IMR-90 (cell line): ENCODE results near the gene CHD2. TPM values are rescaled to one million over a fixed set of nuclear protein-coding genes. Genes with fewer than 3 reads are reported as not detected.

Source experiments
- ATAC-seq: fragments of 200-7000 bp; cut with Tn5 transposase; 2 replicates; pipeline ENCODE4 v1.9.1; 2020; ENCODE audit warnings: low read depth, mild to moderate bottlenecking, moderate library complexity
- BruUV-seq: library from RNA; stranded (reverse); fragments of 400-500 nt; replicated peaks from 2 replicates; lab custom pipeline; 2021; lab: Mats Ljungman, UMichigan
- CTCF ChIA-PET: fragments of 300-600 bp; formaldehyde crosslinking; extraction: SDS; loops from one replicate; lab custom pipeline; 2021; ENCODE audit warnings: antibody characterized with exemption; lab: Yijun Ruan, JAX
- POLR2A ChIA-PET: fragments of 300-600 bp; sonication (Branson Sonifier 250); formaldehyde crosslinking; loops from one replicate; lab custom pipeline; 2022; ENCODE audit warnings: antibody characterized with exemption; ENCODE audit not compliant: unreplicated experiment; lab: Charles Lee
- DNase-seq: peaks from one replicate; pipeline ENCODE4 v3.0.0; 2013
- H2AFZ ChIP-seq: replicated peaks from 2 replicates; pipeline ENCODE3; 2013; ENCODE audit warnings: low read length, mild to moderate bottlenecking; ENCODE audit not compliant: poor library complexity
- H2AK5ac ChIP-seq: 2 replicates; pipeline ENCODE4 v1.6.1; 2013; ENCODE audit warnings: low read depth, low read length, inconsistent platforms
- H2AK9ac ChIP-seq: replicated peaks from 2 replicates; pipeline ENCODE3; 2013; ENCODE audit warnings: mild to moderate bottlenecking, low read depth, low read length, moderate library complexity; ENCODE audit not compliant: poor library complexity
- H2BK120ac ChIP-seq: 2 replicates; pipeline ENCODE4 v1.6.1; 2013; ENCODE audit warnings: low read depth, low read length, inconsistent platforms
- H2BK15ac ChIP-seq: 3 replicates; pipeline ENCODE4 v1.6.1; 2013; ENCODE audit warnings: low read depth, low read length, inconsistent platforms
- H2BK20ac ChIP-seq: 2 replicates; pipeline ENCODE4 v1.6.1; 2013; ENCODE audit warnings: low read depth, mild to moderate bottlenecking, inconsistent platforms, low read length, moderate library complexity
- H2BK5ac ChIP-seq: 2 replicates; pipeline ENCODE4 v1.6.1; 2013; ENCODE audit warnings: mild to moderate bottlenecking, low read depth, low read length, inconsistent platforms; ENCODE audit not compliant: poor library complexity, severe bottlenecking
- H3K14ac ChIP-seq: replicated peaks from 2 replicates; pipeline ENCODE4 v1.6.1; 2013; ENCODE audit warnings: low read depth, low read length, inconsistent platforms
- H3K18ac ChIP-seq: 2 replicates; pipeline ENCODE4 v1.6.1; 2013; ENCODE audit warnings: low read depth, low read length, control low read depth
- H3K23ac ChIP-seq: 2 replicates; pipeline ENCODE4 v1.6.1; 2013; ENCODE audit warnings: low read depth, low read length, inconsistent platforms
- H3K27ac ChIP-seq: 2 replicates; pipeline ENCODE4 v1.5.1; 2013; ENCODE audit warnings: mild to moderate bottlenecking, control low read depth, low read length; ENCODE audit not compliant: insufficient read depth
- H3K27me3 ChIP-seq: 2 replicates; pipeline ENCODE4 v1.6.1; 2013; ENCODE audit warnings: low read length; ENCODE audit not compliant: control insufficient read depth, insufficient read depth
- H3K36me3 ChIP-seq: 2 replicates; pipeline ENCODE4 v1.6.1; 2013; ENCODE audit warnings: low read length, mixed read lengths; ENCODE audit not compliant: control insufficient read depth, insufficient read depth
- H3K4ac ChIP-seq: 2 replicates; pipeline ENCODE4 v1.6.1; 2013; ENCODE audit warnings: low read depth, low read length, inconsistent platforms
- H3K4me1 ChIP-seq: 2 replicates; pipeline ENCODE4 v1.6.1; 2013; ENCODE audit warnings: low read length, mixed read lengths; ENCODE audit not compliant: control insufficient read depth, insufficient read depth
- H3K4me2 ChIP-seq: 2 replicates; pipeline ENCODE4 v1.6.1; 2013; ENCODE audit warnings: low read depth, mild to moderate bottlenecking, control low read depth, low read length, moderate library complexity
- H3K4me3 ChIP-seq: 2 replicates; pipeline ENCODE4 v1.5.1; 2013; ENCODE audit warnings: low read depth, mild to moderate bottlenecking, control low read depth, low read length, moderate library complexity; ENCODE audit not compliant: insufficient read depth
- H3K56ac ChIP-seq: 2 replicates; pipeline ENCODE4 v1.6.1; 2013; ENCODE audit warnings: low read length, inconsistent platforms; ENCODE audit not compliant: insufficient read depth; ENCODE audit errors: extremely low read depth
- H3K79me1 ChIP-seq, 2 experiments: 2 replicates each; pipeline ENCODE4 v1.6.1; 2013; ENCODE audit warnings: low read length in 2 of 2, inconsistent platforms in 1 of 2, low read depth in 1 of 2
- H3K9ac ChIP-seq: 2 replicates; pipeline ENCODE4 v1.6.1; 2013; ENCODE audit warnings: low read depth, low read length, control low read depth
- H3K9me1 ChIP-seq: 2 replicates; pipeline ENCODE4 v1.6.1; 2013; ENCODE audit warnings: low read length, inconsistent platforms; ENCODE audit not compliant: insufficient read depth
- H3K9me3 ChIP-seq: 2 replicates; pipeline ENCODE4 v1.6.1; 2013; ENCODE audit warnings: low read length; ENCODE audit not compliant: control insufficient read depth, insufficient read depth
- H4K20me1 ChIP-seq: 2 replicates; pipeline ENCODE4 v1.6.1; 2013; ENCODE audit warnings: low read length, inconsistent platforms; ENCODE audit not compliant: insufficient read depth
- H4K5ac ChIP-seq: 2 replicates; pipeline ENCODE4 v1.6.1; 2013; ENCODE audit warnings: mild to moderate bottlenecking, low read depth, low read length, control low read depth
- H4K8ac ChIP-seq, 2 experiments: 2 replicates each; pipeline ENCODE4 v1.6.1; 2013; ENCODE audit warnings: low read depth in 2 of 2, low read length in 2 of 2, control low read depth in 1 of 2, inconsistent platforms in 1 of 2
- H4K91ac ChIP-seq: 2 replicates; pipeline ENCODE4 v1.6.1; 2013; ENCODE audit warnings: low read depth, low read length, inconsistent platforms; ENCODE audit not compliant: insufficient read depth
- BHLHE40 ChIP-seq: fragments of 150-350 bp; IDR thresholded peaks from 2 replicates; pipeline ENCODE4 v1.6.1; 2016; ENCODE audit warnings: mild to moderate bottlenecking, low read depth, low read length
- CEBPB ChIP-seq: IDR thresholded peaks from 2 replicates; pipeline ENCODE4 v1.6.1; 2012; ENCODE audit warnings: low read depth, low read length, improper control_type of control experiment
- CHD1 ChIP-seq: IDR thresholded peaks from 2 replicates; pipeline ENCODE4 v1.6.1; 2012; ENCODE audit warnings: low read depth, low read length, improper control_type of control experiment
- MAFK ChIP-seq: IDR thresholded peaks from 2 replicates; pipeline ENCODE4 v1.6.1; 2012; ENCODE audit warnings: low read depth, low read length, improper control_type of control experiment
- MAZ ChIP-seq: IDR thresholded peaks from 2 replicates; pipeline ENCODE4 v1.6.1; 2012; ENCODE audit warnings: low read depth, mild to moderate bottlenecking, low read length, improper control_type of control experiment, moderate library complexity, borderline replicate concordance
- NFE2L2 ChIP-seq: fragments of 150-350 bp; IDR thresholded peaks from 2 replicates; pipeline ENCODE4 v1.6.1; 2016; ENCODE audit warnings: low read depth, mild to moderate bottlenecking, low read length
- POLR2A ChIP-seq: IDR thresholded peaks from 2 replicates; pipeline ENCODE4 v1.6.1; 2012; ENCODE audit warnings: mild to moderate bottlenecking, low read depth, low read length
- WGBS, 2 experiments: methylation state at CpG; one replicate each; pipeline versions ENCODE4 v1.1.5 to v1.1.7; 2013; ENCODE audit warnings: missing lambda C conversion rate in 2 of 2; ENCODE audit not compliant: insufficient read length in 1 of 2; ENCODE audit errors: extremely low coverage in 2 of 2; 5-methylcytosine and 5-hydroxymethylcytosine counted together
- dilution Hi-C: fragments of 300-500 bp; cut with HindIII; formaldehyde crosslinking; loops from one replicate; pipeline ENCODE4 v1.14.3; 2018; ENCODE audit warnings: low sequenced_read_pairs; ENCODE audit not compliant: unreplicated experiment
- in situ Hi-C: fragments of 300-500 bp; cut with MboI; formaldehyde crosslinking; loops from 3 replicates; pipeline ENCODE4 v1.14.3; 2019; ENCODE audit warnings: low sequenced_read_pairs, inconsistent platforms, mixed read lengths
- intact Hi-C: fragments of 100-400 bp; cut with micrococcal nuclease; formaldehyde crosslinking; loops from 2 replicates; pipeline ENCODE4 v1.10.0; 2022
- polyA plus RNA-seq, 3 experiments: library from polyadenylated mRNA; depleted of rRNA; stranded (reverse); fragments of >200 nt; gene quantifications; 2 replicates each; pipeline ENCODE4 v1.2.3, GENCODE V29; 2012; ENCODE audit warnings: low replicate concordance in 1 of 3
- total RNA-seq: library from RNA; depleted of rRNA; stranded (reverse); fragments of >200 nt; gene quantifications from 2 replicates; pipeline ENCODE4 v1.2.3, GENCODE V29; 2012
- TF ChIP-seq, protein P1 (sequence below): fragments of 150-350 bp; IDR thresholded peaks from 2 replicates; pipeline ENCODE4 v1.6.1; 2016; ENCODE audit warnings: low read depth, mild to moderate bottlenecking, low read length, moderate library complexity, borderline replicate concordance
- TF ChIP-seq, protein P2 (sequence below): conservative IDR thresholded peaks from 2 replicates; pipeline ENCODE4 v1.5.1; 2012; ENCODE audit warnings: mild to moderate bottlenecking, low read depth, low read length, improper control_type of control experiment

The CHD2 gene
- total and polyA plus RNA-seq, 2 of the 4 experiments (the other 2 are of a cell fraction): 44.9 to 64.7 TPM

DNA sequence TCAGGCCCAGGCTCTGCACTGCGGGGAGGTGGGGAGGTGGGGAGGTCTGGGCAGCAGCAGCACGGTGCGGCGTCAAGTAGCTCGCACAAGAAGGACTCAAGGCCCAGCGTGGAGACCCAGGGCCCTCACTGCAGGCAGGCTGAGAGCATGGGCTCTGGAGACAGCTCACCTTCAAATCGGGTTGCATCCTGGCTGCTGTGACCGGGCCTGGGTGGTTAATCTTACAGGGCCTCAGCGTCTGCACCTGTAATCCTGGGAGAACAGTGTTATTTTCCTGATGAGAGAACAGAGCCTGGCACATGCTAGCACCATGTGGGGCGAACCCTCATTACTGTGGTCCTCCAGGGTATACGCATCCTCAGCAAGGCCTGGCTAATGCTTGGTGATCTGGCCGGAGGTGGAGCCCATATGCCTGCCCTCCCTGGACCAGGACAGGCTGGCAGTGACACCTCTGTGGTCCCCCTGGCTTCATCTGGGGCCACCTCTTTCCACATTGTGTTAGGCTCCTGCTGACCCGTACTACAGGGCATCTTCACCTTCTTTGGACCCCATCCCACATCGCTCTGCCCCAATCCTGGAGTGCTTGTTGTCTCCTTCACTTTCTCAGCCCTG, 133.4 kb downstream of the CHD2 start:
- Histone ChIP-seq H2BK20ac (no peak overlapping the region), H2AK5ac (no peak overlapping the region), H3K9me3 (no peaks in the 10 kb centered on the region), H3K18ac (no peak overlapping the region), H3K4ac (no peak overlapping the region), H3K36me3 (no peaks in the 10 kb centered on the region), H3K14ac (no peak overlapping the region), H3K27ac (no peak overlapping the region), H3K4me2 (no peak overlapping the region), H2BK15ac (no peak overlapping the region), H3K23ac (no peak overlapping the region), H4K5ac (no peak overlapping the region), H3K27me3 (peaks cover 2% of the 10 kb centered on the region; the same call in 1 of the 2 replicates), H3K9me1 (no peaks in the 10 kb centered on the region), H3K4me3 (no peak overlapping the region), H2BK5ac (no peak overlapping the region), H4K91ac (no peak overlapping the region), H2BK120ac (no peak overlapping the region), H2AK9ac (no peak overlapping the region), H4K20me1 (peaks cover 11% of the 10 kb centered on the region), H4K8ac (no peak overlapping the region), H2AFZ (no peak overlapping the region), H3K4me1 (peaks cover 13% of the 10 kb centered on the region), H3K56ac (no peak overlapping the region), H3K79me1 (no peaks in the 10 kb centered on the region; a peak in 1 of 4 replicates), H3K9ac (no peak overlapping the region)
- dilution Hi-C loops: no loop called here
- WGBS, 2 experiments: 88% methylated on average over 8 of the region's 14 CpGs; no CpG with 5 or more reads in 1 of the 2 experiments
- CTCF ChIA-PET: interaction anchor here (0.9 kb wide), 1 partner anchor 1087 kb away, joined by 3 read pairs; no protein-coding TSS in a partner anchor
- intact Hi-C loops: loop anchor here (10.0 kb wide), 1 partner anchor 961 kb away; no protein-coding TSS in a partner anchor
- in situ Hi-C loops: loop anchor here (5.0 to 10.0 kb wide), 3 partner anchors 961 to 1291 kb away; no protein-coding TSS in a partner anchor
- no peak for ATAC-seq
- POLR2A ChIA-PET: no interaction called here
- no TSS peak for BruUV-seq
- DNase-seq: no peak
- TF ChIP-seq NFE2L2: no peak
- TF ChIP-seq POLR2A: no peak
- no peak for TF ChIP-seq MAFK
- TF ChIP-seq, protein P1, sequence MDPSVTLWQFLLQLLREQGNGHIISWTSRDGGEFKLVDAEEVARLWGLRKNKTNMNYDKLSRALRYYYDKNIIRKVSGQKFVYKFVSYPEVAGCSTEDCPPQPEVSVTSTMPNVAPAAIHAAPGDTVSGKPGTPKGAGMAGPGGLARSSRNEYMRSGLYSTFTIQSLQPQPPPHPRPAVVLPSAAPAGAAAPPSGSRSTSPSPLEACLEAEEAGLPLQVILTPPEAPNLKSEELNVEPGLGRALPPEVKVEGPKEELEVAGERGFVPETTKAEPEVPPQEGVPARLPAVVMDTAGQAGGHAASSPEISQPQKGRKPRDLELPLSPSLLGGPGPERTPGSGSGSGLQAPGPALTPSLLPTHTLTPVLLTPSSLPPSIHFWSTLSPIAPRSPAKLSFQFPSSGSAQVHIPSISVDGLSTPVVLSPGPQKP: no peak
- TF ChIP-seq CHD1: no peak
- TF ChIP-seq CEBPB: no peak
- TF ChIP-seq BHLHE40: no peak
- no peak for TF ChIP-seq MAZ
- TF ChIP-seq, protein P2, sequence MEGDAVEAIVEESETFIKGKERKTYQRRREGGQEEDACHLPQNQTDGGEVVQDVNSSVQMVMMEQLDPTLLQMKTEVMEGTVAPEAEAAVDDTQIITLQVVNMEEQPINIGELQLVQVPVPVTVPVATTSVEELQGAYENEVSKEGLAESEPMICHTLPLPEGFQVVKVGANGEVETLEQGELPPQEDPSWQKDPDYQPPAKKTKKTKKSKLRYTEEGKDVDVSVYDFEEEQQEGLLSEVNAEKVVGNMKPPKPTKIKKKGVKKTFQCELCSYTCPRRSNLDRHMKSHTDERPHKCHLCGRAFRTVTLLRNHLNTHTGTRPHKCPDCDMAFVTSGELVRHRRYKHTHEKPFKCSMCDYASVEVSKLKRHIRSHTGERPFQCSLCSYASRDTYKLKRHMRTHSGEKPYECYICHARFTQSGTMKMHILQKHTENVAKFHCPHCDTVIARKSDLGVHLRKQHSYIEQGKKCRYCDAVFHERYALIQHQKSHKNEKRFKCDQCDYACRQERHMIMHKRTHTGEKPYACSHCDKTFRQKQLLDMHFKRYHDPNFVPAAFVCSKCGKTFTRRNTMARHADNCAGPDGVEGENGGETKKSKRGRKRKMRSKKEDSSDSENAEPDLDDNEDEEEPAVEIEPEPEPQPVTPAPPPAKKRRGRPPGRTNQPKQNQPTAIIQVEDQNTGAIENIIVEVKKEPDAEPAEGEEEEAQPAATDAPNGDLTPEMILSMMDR: no peak
